ENCODE data around the gene GJB3.

DNA sequence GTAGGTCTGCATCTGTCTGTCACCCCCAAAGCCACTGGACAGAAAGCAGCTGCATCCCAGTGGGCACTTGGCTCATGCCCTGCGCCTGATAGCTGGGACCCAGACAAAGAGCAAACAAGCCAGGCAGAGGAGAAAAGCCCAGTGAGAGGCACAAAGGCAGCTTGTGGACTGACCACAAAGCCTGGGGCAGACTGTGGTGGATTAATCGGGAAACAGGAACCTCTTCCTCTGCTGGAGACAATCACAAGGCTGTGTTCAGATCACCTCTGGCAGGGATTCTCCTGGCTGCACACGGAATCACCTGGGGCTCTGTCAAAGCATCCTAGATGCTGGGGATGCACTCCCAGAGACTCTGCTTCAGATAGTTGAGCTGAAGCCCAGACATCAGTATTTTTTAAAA, 41.4 kb upstream of the GJB3 start:
- TF ChIP-seq ELF4 (IDR thresholded peaks at IDR 0.05) (no peak), NFRKB (IDR thresholded peaks at IDR 0.05) (no peak)

Data from HEK293T (cell line).